OCI-LY7 (cell line): ENCODE data around the gene NAB2. TPM values are rescaled to one million over a fixed set of nuclear protein-coding genes. Genes with fewer than 3 reads are reported as not detected.
A peak's percentile ranks its signal among the peaks of the same experiment; 100 is the strongest.

ENCODE experiments used
- BruUV-seq: library from RNA; stranded (reverse); fragments of 400-500 nt; replicated peaks from 2 replicates; lab custom pipeline; 2021; lab: Mats Ljungman, UMichigan
- CTCF ChIA-PET: fragments of 300-600 bp; sonication (Branson Sonifier 250); formaldehyde crosslinking; loops from one replicate; lab custom pipeline; 2022; ENCODE audit warnings: antibody characterized with exemption; ENCODE audit not compliant: unreplicated experiment; lab: Charles Lee
- POLR2A ChIA-PET: fragments of 300-600 bp; sonication (Branson Sonifier 250); formaldehyde crosslinking; loops from one replicate; lab custom pipeline; 2022; ENCODE audit warnings: antibody characterized with exemption; lab: Charles Lee
- DNase-seq: peaks from one replicate; pipeline ENCODE4 v3.0.0-alpha.2; 2015; ENCODE audit warnings: low spot score
- H2AFZ ChIP-seq: fragments of 200-600 bp; sonication (generic), shearing (Covaris generic); 2 replicates; pipeline ENCODE4 v1.6.1; 2014; ENCODE audit warnings: mild to moderate bottlenecking, antibody characterized with exemption, low read length, moderate library complexity
- H3K27ac ChIP-seq: fragments of 200-600 bp; sonication (generic); 2 replicates; pipeline ENCODE4 v1.5.1; 2014; ENCODE audit warnings: mixed run types, low read depth, mild to moderate bottlenecking, moderate library complexity, low read length, inconsistent platforms; ENCODE audit not compliant: poor library complexity, severe bottlenecking
- H3K36me3 ChIP-seq: fragments of 200-600 bp; sonication (generic); 2 replicates; pipeline ENCODE4 v1.6.1; 2014; ENCODE audit warnings: mild to moderate bottlenecking, antibody characterized with exemption, low read length, moderate library complexity, mixed read lengths; ENCODE audit not compliant: insufficient read depth
- H3K4me1 ChIP-seq: fragments of 200-600 bp; sonication (generic); 2 replicates; pipeline ENCODE4 v1.5.1; 2014; ENCODE audit warnings: mild to moderate bottlenecking, low read length; ENCODE audit not compliant: insufficient read depth, poor library complexity, severe bottlenecking
- H3K4me2 ChIP-seq: fragments of 200-600 bp; sonication (generic); 2 replicates; pipeline ENCODE4 v1.6.1; 2014; ENCODE audit warnings: mild to moderate bottlenecking, low read length
- H3K4me3 ChIP-seq: fragments of 200-600 bp; sonication (generic); 2 replicates; pipeline ENCODE4 v1.5.1; 2014; ENCODE audit warnings: mild to moderate bottlenecking, low read depth, low read length; ENCODE audit not compliant: poor library complexity, severe bottlenecking
- H3K79me2 ChIP-seq: fragments of 200-600 bp; sonication (generic); 2 replicates; pipeline ENCODE4 v1.6.1; 2016; ENCODE audit warnings: low read depth, mild to moderate bottlenecking, low read length, moderate library complexity, mixed read lengths; ENCODE audit not compliant: insufficient read depth
- H3K9me2 ChIP-seq: fragments of 200-600 bp; sonication (generic); 2 replicates; pipeline ENCODE4 v1.6.1; 2016; ENCODE audit warnings: mild to moderate bottlenecking, low read length, mixed read lengths; ENCODE audit not compliant: insufficient read depth
- H3K9me3 ChIP-seq: fragments of 200-600 bp; sonication (generic); 2 replicates; pipeline ENCODE4 v1.6.1; 2014; ENCODE audit warnings: mild to moderate bottlenecking, mixed run types, low read length, mixed read lengths
- H4K20me1 ChIP-seq: fragments of 200-600 bp; sonication (generic); 2 replicates; pipeline ENCODE4 v1.6.1; 2014; ENCODE audit warnings: mild to moderate bottlenecking, antibody characterized with exemption, low read length, moderate library complexity, mixed read lengths; ENCODE audit not compliant: insufficient read depth
- EZH2phosphoT487 ChIP-seq: fragments of 200-600 bp; sonication (generic); IDR thresholded peaks from 2 replicates; pipeline ENCODE4 v1.6.1; 2018; ENCODE audit warnings: low read depth, borderline replicate concordance, mild to moderate bottlenecking, mixed run types, antibody characterized with exemption, low read length, moderate library complexity, mixed read lengths
- intact Hi-C: fragments of 100-400 bp; cut with micrococcal nuclease; formaldehyde crosslinking; loops from one replicate; pipeline ENCODE4 v1.10.0; 2022; ENCODE audit not compliant: unreplicated experiment
- total RNA-seq, 2 experiments: library from RNA; depleted of rRNA in 1 of 2; stranded (reverse); fragments of >200 nt in 1 of 2; shearing (Covaris generic) in 1 of 2; gene quantifications; 2 replicates each; pipeline ENCODE4 v1.2.3, GENCODE V29; 2014 to 2022
- TF ChIP-seq, protein P1 (sequence below): fragments of 200-600 bp; sonication (generic); conservative IDR thresholded peaks from 2 replicates; pipeline ENCODE4 v1.5.1; 2014; ENCODE audit warnings: mild to moderate bottlenecking, antibody characterized with exemption, low read length, moderate library complexity, mixed read lengths

The NAB2 gene
- total RNA-seq, 2 experiments from 2014 or later = 6.8 to 8.5 TPM

- ChIA-PET POLR2A (interaction anchor here (0.9 to 1.7 kb wide), 3 partner anchors 10 to 21 kb away, joined by 5 to 6 read pairs (median 6); partner anchors contain the start of genes NEMP1 and STAT6), CTCF (interaction anchor here (0.6 to 1.3 kb wide), 2 partner anchors 15 to 19 kb away, joined by 3 read pairs; no protein-coding TSS in a partner anchor)
- Histone ChIP-seq H3K4me3 (peak overlapping the region; percentile 80), H3K9me2 (no peaks in the 10 kb centered on the region), H4K20me1 (no peaks in the 10 kb centered on the region), H3K4me1 (peaks cover 51% of the 10 kb centered on the region), H3K27ac (peak overlapping the region; percentile 24), H2AFZ (peak overlapping the region; percentile 1; the same call in 1 of the 2 replicates), H3K4me2 (peak overlapping the region; percentile 91), H3K79me2 (no peaks in the 10 kb centered on the region), H3K36me3 (peaks cover 18% of the 10 kb centered on the region; the same call in 1 of the 2 replicates), H3K9me3 (no peaks in the 10 kb centered on the region)
- no TSS peak for BruUV-seq
- intact Hi-C loops = loop anchor here (5.0 kb wide), 2 partner anchors 402 to 712 kb away; partner anchors contain the start of gene PTGES3
- DNase-seq = peak; percentile 35
- TF ChIP-seq, protein P1, sequence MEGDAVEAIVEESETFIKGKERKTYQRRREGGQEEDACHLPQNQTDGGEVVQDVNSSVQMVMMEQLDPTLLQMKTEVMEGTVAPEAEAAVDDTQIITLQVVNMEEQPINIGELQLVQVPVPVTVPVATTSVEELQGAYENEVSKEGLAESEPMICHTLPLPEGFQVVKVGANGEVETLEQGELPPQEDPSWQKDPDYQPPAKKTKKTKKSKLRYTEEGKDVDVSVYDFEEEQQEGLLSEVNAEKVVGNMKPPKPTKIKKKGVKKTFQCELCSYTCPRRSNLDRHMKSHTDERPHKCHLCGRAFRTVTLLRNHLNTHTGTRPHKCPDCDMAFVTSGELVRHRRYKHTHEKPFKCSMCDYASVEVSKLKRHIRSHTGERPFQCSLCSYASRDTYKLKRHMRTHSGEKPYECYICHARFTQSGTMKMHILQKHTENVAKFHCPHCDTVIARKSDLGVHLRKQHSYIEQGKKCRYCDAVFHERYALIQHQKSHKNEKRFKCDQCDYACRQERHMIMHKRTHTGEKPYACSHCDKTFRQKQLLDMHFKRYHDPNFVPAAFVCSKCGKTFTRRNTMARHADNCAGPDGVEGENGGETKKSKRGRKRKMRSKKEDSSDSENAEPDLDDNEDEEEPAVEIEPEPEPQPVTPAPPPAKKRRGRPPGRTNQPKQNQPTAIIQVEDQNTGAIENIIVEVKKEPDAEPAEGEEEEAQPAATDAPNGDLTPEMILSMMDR = no peak
- no peak for TF ChIP-seq EZH2phosphoT487
Observed at GRCh38 chr12:57089271-57090245, 644 bp downstream of the NAB2 start.

DNA sequence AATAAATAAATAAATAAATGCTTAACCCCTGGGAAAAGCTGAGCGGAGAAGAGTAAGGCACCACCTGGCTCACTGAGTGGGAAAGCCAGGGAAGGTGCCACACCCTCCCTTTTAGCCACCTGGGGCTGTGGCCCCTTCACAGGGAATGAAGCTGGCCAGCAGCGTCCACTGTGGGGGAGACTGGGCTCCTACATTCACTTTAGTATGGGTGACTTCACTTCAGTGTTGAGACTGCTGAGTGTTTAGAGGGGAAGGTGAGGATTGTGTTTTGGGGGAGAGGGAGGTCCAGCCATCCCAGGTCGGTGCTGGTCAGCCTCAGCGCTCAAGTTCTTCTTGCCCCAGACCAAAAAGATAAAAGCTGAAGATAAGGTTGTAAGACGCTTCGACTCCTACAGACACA, 1.6 kb downstream of the NAB2 start:
- peak overlapping the region; percentile 22; the same call in 1 of the 2 replicates for H3K4me2 ChIP-seq
- no peak overlapping the region for H2AFZ ChIP-seq
- H3K9me2 ChIP-seq = no peaks in the 10 kb centered on the region
- intact Hi-C loops = no loop called here
- BruUV-seq = no TSS peak
- peaks cover 27% of the 10 kb centered on the region; the same call in 1 of the 2 replicates for H3K36me3 ChIP-seq
- ChIA-PET POLR2A (interaction anchor here (0.6 to 1.5 kb wide), 3 partner anchors 20 to 257 kb away, joined by 3 to 5 read pairs (median 3); partner anchors contain the start of gene STAT6), CTCF (no interaction called here)
- no peaks in the 10 kb centered on the region for H4K20me1 ChIP-seq
- no peak for TF ChIP-seq EZH2phosphoT487
- TF ChIP-seq, protein P1 = no peak
- no peak overlapping the region for H3K27ac ChIP-seq
- H3K4me3 ChIP-seq = no peak overlapping the region
- no peaks in the 10 kb centered on the region for H3K9me3 ChIP-seq
- peaks cover 48% of the 10 kb centered on the region for H3K4me1 ChIP-seq
- no peaks in the 10 kb centered on the region for H3K79me2 ChIP-seq
- no peak for DNase-seq
